HG03378 (cell line): ENCODE results near the gene MBD3L3.
"Not testable (repeated sequence)": the region's sequence is repeated elsewhere in the genome, so short reads cannot be mapped to it uniquely, and the experiment has no call there.

Experiments
- ATAC-seq: cut with Tn5 transposase; IDR thresholded peaks from one replicate; pipeline ENCODE4 v1.9.1; 2021; ENCODE audit warnings: mild to moderate bottlenecking, moderate library complexity; ENCODE audit not compliant: unreplicated experiment

The MBD3L3 gene

DNA sequence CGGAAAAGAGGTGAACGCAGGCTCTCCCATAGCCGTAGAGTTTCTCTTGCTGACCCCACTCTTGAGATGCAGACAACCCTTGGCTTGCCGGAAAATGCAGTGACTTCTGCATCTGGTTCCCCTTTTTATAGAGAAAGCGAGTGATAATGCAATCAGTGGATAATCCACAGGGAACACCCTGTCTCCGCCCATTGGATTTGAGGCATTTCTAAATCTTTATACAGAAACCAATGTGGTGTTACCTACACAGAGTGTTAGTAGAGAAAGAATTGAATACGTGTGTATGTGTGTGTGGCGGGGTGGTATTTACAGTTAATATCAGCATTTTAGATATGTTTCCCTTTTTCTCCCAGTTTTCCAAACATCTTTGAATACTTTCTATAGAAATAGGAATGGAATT lies at the start of gene MBD3L3:
TSS of gene MBD3L3 (minus strand) at position 101 of the 400 bp plus-strand sequence. CDS start at position 30, 71 bp downstream.
- not testable (repeated sequence) for ATAC-seq

DNA sequence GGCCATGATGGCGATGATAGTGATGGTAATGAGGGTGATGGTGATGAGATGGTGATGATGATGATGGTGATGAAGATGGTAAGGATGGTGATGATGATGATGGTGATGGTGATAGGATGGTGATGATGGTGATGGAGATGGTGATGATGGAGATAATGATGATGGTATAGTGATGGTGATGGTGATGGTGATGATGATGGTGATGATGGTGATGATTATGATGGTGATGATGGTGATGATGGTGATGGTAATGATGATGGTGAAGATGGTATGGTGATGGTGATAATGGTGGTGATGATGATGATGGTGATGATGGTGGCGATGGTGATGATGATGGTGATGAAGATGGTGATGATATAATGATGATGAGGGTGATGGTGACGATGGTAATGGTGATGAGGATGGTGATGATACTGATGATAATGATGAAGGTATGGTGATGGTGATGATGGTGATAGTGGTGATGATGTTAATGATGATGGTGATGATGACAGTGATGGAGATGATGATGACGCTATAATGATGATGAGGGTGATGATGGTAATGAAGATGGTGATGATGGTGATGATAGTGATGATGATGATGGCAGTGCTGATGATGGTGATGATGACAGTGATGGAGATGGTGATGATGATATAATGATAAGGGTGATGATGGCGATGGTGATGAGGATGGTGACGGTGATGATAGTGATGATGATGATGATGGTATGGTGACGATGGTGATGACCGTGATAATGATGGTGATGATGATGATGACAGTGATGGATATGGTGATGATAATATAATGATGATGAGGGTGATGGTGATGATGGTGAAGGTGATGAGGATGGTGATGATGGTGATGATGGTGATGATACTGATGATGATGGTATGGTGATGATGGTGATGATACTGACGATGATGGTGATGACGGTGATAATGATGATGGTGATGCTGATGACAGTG lies 48.5 kb upstream of the MBD3L3 start:
- ATAC-seq: no peak

DNA sequence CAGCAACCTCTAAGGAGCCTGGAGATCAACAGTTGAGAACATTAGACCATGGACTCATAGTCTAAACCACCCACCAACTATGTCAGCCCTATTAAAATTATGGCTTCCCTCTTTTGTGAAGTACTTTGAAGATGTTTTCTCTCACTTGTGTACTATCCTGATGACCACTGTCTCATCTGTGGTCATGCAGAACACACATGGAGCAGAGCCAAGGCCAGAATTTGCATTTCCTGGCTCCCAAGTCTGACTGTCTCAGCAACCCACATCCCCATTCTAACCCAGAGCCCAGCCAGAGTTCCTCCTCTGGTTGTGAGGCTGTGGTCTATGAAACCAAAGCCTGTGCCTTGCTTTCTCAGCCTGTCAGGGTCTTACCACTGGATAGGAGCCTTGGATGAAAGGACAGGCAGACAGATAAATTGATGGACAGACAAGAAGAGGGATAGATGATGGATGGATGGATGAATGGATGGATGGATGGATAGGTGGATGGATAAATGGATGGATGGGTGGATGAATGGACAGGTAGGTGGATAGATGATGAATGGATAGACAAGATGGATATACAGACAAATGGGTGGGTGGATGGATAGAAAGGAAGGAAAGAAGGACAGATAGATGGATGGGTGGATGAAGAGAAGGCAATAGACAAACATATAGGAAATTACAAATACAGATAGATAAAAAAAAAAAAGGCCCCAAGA lies 46.4 kb upstream of the MBD3L3 start:
- ATAC-seq: no peak

- ATAC-seq: no peak
Observed at GRCh38 chr19:7101498-7102253, 43.2 kb upstream of the MBD3L3 start.

DNA sequence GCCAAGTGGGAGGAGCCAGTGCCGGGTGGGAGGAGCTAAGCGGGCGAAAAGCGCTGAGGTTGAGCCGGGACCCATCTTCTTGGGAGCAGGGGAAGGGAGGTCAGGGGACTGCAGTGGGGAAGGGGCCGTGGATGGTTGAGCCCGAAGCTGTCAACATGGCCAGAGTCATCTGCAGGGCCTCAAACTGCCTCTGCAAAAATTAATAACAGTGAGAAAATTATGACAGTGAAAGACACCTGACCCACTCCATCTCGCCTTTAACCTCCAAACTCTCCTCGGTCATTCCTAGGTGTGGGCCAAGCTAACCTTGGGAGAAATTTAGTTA lies 41.1 kb upstream of the MBD3L3 start:
- no peak for ATAC-seq

DNA sequence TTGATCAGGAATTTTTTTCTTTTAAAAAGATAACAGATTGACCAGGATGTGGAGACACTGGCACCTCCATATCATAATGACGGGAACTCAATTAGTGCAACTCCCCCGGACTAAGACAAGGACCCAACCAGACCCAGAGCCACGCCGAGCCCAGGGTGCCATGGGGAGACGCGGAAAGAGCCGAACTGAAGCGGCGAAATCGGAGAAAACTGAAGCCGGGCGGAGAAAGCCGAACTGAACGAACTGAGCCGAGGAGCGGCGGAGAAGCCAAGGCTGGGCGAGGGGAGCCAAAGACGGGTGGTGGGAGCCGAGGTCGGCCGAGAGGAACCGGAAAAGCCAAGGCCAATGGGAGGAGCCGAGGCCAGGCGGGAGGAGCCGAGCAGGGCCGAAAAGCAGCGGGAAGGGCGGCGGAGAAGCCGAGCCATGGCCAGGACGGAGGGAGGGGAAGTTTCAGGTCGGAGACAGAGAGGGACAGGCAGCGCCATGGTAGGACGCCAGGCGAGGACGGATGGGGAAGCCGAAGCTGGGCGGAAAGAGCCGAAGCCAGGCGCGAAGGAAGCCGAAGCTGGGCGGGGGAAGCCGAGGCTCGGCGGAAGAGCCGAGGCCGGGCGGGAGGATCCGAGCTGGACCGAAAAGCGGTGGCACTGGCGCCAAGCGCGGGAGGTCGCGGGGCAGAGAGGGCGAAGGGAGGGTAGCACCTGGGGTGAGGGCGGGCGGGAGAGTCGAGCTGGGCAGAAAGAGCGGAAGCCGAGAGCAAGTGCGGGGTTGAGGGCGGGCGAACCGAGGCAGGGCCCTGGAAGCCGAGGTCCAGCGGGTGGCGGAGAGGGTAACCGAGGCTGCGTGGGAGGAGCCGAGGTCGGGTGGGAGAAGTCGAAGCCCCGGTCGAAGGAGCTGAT lies 40.5 kb upstream of the MBD3L3 start:
- peak; percentile 79 for ATAC-seq

GRCh38 chr19:7098096-7098495 lies 39.6 kb upstream of the MBD3L3 start:
- ATAC-seq: no peak

- no peak for ATAC-seq
Observed at GRCh38 chr19:7088999-7089398, 30.5 kb upstream of the MBD3L3 start.

DNA sequence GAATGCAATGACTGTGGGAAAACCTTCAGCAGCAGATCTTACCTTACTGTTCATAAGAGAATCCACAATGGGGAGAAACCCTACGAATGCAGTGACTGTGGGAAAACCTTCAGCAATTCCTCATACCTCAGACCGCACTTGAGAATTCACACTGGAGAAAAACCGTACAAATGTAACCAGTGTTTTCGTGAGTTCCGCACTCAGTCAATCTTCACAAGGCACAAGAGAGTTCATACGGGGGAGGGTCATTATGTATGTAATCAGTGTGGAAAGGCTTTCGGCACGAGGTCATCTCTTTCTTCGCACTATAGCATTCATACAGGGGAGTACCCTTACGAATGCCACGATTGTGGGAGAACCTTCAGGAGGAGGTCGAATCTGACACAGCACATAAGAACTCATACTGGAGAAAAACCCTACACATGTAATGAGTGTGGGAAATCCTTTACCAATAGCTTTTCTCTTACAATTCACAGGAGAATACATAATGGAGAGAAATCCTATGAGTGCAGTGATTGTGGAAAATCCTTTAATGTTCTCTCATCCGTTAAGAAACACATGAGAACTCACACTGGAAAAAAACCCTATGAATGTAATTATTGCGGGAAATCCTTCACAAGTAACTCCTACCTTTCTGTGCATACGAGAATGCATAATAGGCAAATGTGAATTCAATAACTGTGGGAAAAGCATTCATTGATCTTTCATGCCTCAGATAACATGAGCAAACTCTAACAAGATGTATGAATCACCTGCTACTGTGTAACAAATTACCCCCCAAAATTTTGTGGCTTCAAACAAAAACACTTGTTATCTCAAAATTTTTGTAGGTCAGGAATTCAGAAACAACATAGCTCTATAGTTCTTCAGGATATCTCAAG lies 24.8 kb upstream of the MBD3L3 start:
- no peak for ATAC-seq

DNA sequence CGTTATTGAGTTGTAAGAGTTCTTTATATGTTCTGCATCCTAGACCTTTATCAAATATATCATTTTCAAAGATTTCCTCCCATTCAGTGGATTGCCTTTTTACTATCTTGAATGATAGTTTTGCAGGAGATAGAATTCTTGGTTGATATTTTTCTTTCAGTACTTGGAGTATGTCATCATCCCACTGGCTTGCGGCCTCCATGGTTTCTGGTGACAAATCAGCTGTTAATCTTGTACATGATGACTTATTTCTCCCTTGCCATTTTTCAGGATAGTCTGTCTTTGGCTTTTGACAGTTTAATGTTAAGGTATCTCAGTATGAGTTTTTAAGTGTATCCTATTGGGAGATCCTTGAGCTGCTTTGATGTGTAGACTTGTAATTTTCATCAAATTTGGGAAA lies 19.5 kb upstream of the MBD3L3 start:
- no peak for ATAC-seq

GRCh38 chr19:7076151-7076550 lies 17.7 kb upstream of the MBD3L3 start:
- no peak for ATAC-seq

DNA sequence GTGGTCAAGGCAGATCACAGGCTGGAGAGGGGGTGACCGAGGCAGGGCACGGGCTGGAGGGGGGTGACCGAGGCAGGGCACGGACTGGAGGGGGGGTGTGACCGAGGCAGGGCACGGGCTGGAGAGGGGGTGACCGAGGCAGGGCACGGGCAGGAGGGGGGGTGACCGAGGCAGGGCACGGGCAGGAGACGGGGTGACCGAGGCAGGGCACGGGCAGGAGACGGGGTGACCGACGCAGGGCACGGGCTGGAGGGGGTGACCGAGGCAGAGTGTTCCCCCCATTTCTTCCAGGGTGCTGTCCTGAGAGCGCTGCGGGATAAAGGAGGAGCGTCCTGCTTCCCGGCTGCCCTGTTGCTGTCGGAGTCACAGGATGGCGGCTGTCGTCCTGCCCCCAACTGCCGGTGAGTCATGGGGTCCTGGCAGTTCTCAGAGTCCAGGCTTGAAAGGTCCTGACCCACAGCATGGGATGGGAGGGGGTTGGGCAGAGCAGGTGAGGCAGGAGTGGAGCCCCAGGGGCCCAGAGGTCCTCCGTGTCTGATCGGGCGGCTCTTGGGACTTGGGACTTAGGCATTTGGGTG lies 16.3 kb upstream of the MBD3L3 start:
- no peak for ATAC-seq

DNA sequence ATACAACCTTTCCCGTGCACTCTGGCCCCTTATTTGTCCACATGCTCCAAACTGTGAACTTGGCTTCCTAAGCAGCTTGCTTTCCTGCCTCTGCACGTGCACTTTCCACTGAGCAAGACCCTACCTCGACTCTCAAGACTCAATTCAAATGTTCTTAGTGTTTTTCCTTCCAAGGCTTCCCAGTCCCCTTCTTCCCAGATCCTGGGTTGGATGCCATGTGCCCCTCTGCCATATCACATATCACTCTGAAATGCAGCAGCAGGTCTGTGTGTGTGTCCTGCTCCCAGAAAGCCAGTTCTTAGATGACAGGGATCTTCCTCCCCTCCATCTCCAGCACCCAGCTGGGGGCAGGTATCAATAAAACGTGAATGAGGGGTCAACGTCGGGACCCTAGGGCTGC lies 14.1 kb upstream of the MBD3L3 start:
- no peak for ATAC-seq

GRCh38 chr19:7069904-7070226 lies 11.4 kb upstream of the MBD3L3 start:
- peak; percentile 28 for ATAC-seq

GRCh38 chr19:7069042-7069903 lies 10.8 kb upstream of the MBD3L3 start, which contains the start of gene ZNF557:
Gene ZNF557 (plus strand): TSS chr19:7069703. CDS start chr19:7075075, 5,372 bp downstream.
- ATAC-seq: peak; percentile 73

DNA sequence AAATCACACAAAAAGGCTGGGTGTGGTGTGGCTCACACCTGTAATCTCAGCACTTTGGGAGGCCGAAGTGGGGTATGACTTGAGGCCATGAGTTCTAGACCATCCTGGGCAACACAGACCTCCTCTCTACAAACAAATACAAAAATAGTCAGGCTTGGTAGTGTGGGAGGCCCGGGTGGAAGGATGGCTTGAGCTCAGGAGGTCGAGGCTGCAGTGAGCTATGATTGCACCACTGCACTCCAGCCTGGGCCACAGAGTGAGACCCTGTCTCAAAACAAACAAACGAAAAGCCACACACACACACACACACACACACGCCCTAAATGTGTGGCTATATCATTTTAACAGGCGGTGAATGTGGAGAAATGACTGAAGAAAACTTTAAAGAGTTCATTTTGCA lies 10.1 kb upstream of the MBD3L3 start:
- ATAC-seq: no peak

GRCh38 chr19:7067716-7068115 lies 9.2 kb upstream of the MBD3L3 start:
- ATAC-seq: no peak

- ATAC-seq: not testable (repeated sequence)
Observed at GRCh38 chr19:7067122-7067521, 8.6 kb upstream of the MBD3L3 start.
